Endothelial cell of umbilical vein (primary cell): ENCODE measurements around the gene ZNF598.

ENCODE experiments used
- EZH2 ChIP-seq: IDR thresholded peaks from 2 replicates; pipeline ENCODE4 v1.6.1; 2012; ENCODE audit warnings: borderline replicate concordance, low read depth, mild to moderate bottlenecking, moderate library complexity, low read length, inconsistent platforms; ENCODE audit not compliant: severe bottlenecking
- FOS ChIP-seq: IDR thresholded peaks from 2 replicates; pipeline ENCODE4 v1.6.1; 2011; ENCODE audit warnings: mild to moderate bottlenecking, low read length, moderate library complexity, borderline replicate concordance; ENCODE audit not compliant: insufficient read depth
- JUN ChIP-seq: IDR thresholded peaks from 2 replicates; pipeline ENCODE4 v1.6.1; 2011; ENCODE audit warnings: borderline replicate concordance, low read depth; ENCODE audit not compliant: insufficient read length, insufficient read depth
- MYC ChIP-seq: IDR thresholded peaks from one replicate; pipeline ENCODE4 v1.6.1; 2011; ENCODE audit warnings: mild to moderate bottlenecking, low read depth, low read length
- POLR2A ChIP-seq: IDR thresholded peaks from 2 replicates; pipeline ENCODE4 v1.6.1; 2012; ENCODE audit warnings: low read depth, mild to moderate bottlenecking, control low read depth, low read length
- POLR2AphosphoS5 ChIP-seq: IDR thresholded peaks from 2 replicates; pipeline ENCODE4 v1.6.1; 2012; ENCODE audit warnings: low read depth, mild to moderate bottlenecking, control low read depth, low read length, moderate library complexity; ENCODE audit not compliant: insufficient read depth
- TF ChIP-seq, protein P1 (sequence below), 2 donors: IDR thresholded peaks; 1 replicate in 1 of 2; 2 replicates in 1 of 2; pipeline ENCODE4 v1.5.1; 2011; ENCODE audit warnings: low read length in 2 of 2, mild to moderate bottlenecking in 2 of 2, moderate library complexity in 2 of 2, control low read depth in 1 of 2, inconsistent platforms in 1 of 2, low read depth in 1 of 2; ENCODE audit not compliant: insufficient read depth in 1 of 2; ENCODE audit errors: extremely low read depth in 1 of 2
- TF ChIP-seq, protein P2 (sequence below): IDR thresholded peaks from 2 replicates; pipeline ENCODE4 v1.6.1; 2011; ENCODE audit not compliant: insufficient read depth, insufficient read length

DNA sequence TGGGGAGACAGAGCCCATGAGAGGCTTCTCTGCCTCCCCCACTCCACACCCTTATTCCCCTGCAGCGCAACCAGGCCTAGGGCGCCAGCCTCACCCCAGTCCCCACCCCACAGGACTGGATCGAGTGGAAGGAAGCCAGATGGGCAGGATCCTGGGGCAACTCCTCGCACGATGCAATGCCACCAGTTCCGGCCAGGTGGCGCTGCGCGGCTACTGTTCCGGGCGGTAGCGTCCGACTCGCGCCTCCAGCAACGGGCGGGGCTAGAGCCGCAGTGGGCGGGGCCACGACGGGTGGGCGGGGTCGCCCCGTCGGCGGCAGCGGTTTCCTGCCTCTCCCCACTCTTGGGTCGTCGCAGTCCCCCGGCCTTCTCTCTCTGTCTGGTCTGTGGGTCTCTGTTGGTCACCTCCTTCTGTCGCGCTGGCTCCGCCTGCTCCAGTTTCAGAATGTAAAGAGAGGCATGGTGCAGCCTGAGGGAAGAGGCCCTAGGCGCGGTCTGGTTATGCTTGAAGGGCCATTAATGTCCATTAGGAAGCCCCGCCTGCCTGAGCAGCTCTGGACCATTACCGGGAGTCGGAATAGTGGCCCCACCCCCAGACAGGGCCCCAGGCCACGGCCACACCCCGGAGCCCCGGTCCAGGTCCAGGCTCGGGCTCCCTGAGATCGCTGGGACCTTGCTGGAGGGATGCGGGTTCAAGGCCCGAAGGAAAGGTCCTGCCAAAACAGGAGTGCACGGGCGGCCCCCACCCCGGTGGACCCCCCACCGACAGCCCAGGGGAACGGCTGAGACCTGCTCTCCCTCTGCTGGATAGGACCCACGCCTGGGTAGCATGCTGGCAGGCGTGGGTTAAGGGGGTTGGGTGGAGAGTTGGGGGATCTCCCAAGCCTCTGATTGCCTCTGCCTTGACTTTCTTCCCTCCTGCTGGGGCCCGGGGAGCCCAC is 13.7 kb upstream of the ZNF598 start:
- TF ChIP-seq, protein P1, sequence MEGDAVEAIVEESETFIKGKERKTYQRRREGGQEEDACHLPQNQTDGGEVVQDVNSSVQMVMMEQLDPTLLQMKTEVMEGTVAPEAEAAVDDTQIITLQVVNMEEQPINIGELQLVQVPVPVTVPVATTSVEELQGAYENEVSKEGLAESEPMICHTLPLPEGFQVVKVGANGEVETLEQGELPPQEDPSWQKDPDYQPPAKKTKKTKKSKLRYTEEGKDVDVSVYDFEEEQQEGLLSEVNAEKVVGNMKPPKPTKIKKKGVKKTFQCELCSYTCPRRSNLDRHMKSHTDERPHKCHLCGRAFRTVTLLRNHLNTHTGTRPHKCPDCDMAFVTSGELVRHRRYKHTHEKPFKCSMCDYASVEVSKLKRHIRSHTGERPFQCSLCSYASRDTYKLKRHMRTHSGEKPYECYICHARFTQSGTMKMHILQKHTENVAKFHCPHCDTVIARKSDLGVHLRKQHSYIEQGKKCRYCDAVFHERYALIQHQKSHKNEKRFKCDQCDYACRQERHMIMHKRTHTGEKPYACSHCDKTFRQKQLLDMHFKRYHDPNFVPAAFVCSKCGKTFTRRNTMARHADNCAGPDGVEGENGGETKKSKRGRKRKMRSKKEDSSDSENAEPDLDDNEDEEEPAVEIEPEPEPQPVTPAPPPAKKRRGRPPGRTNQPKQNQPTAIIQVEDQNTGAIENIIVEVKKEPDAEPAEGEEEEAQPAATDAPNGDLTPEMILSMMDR (IDR thresholded peaks at IDR 0.05; ENCODE audit: extremely low read depth in 1 of 2, insufficient read depth in 1 of 2, low read depth in 1 of 2, low read length in 2 of 2) = peak; percentile 94 to 96
- TF ChIP-seq POLR2AphosphoS5 = peak; percentile 47
- TF ChIP-seq EZH2 = no peak
- TF ChIP-seq POLR2A = peak; percentile 37
- no peak for TF ChIP-seq JUN
- no peak for TF ChIP-seq FOS
- TF ChIP-seq, protein P2, sequence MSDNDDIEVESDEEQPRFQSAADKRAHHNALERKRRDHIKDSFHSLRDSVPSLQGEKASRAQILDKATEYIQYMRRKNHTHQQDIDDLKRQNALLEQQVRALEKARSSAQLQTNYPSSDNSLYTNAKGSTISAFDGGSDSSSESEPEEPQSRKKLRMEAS = no peak
- TF ChIP-seq MYC = no peak
